HG03045 (cell line): Measurements from ENCODE around the gene ITPR2.
"Not testable (repeated sequence)": the region's sequence is repeated elsewhere in the genome, so short reads cannot be mapped to it uniquely, and the experiment has no call there.

Experiments
- ATAC-seq: cut with Tn5 transposase; IDR thresholded peaks from one replicate; pipeline ENCODE4 v1.9.1; 2021; ENCODE audit warnings: mild to moderate bottlenecking, moderate library complexity; ENCODE audit not compliant: unreplicated experiment

Gene ITPR2

GRCh38 chr12:26791301-26791791 lies 41.6 kb downstream of the ITPR2 start:
- no peak for ATAC-seq

- no peak for ATAC-seq
Measured at GRCh38 chr12:26790645-26790994, 42.4 kb downstream of the ITPR2 start.

- ATAC-seq: no peak
Measured at GRCh38 chr12:26789731-26790644, 43.0 kb downstream of the ITPR2 start.

GRCh38 chr12:26786865-26787514 lies 46.0 kb downstream of the ITPR2 start:
- no peak for ATAC-seq

- ATAC-seq: no peak
Measured at GRCh38 chr12:26786491-26786864, 46.5 kb downstream of the ITPR2 start.

- ATAC-seq: not testable (repeated sequence)
Measured at GRCh38 chr12:26783816-26784379, 49.1 kb downstream of the ITPR2 start.

GRCh38 chr12:26783131-26783526 lies 49.9 kb downstream of the ITPR2 start:
- ATAC-seq: no peak

GRCh38 chr12:26782372-26783130 lies 50.4 kb downstream of the ITPR2 start:
- no peak for ATAC-seq

- ATAC-seq: not testable (repeated sequence)
Measured at GRCh38 chr12:26780656-26781055, 52.3 kb downstream of the ITPR2 start.

GRCh38 chr12:26778173-26778775 lies 54.7 kb downstream of the ITPR2 start:
- not testable (repeated sequence) for ATAC-seq

- ATAC-seq: no peak
Measured at GRCh38 chr12:26777236-26777635, 55.8 kb downstream of the ITPR2 start.

GRCh38 chr12:26775991-26776390 lies 57.0 kb downstream of the ITPR2 start:
- not testable (repeated sequence) for ATAC-seq

- no peak for ATAC-seq
Measured at GRCh38 chr12:26773313-26774104, 59.5 kb downstream of the ITPR2 start.

- no peak for ATAC-seq
Measured at GRCh38 chr12:26771861-26772260, 61.1 kb downstream of the ITPR2 start.

- ATAC-seq: no peak
Measured at GRCh38 chr12:26770239-26771070, 62.5 kb downstream of the ITPR2 start.

GRCh38 chr12:26769611-26770010 lies 63.4 kb downstream of the ITPR2 start:
- no peak for ATAC-seq

- peak; percentile 57 for ATAC-seq
Measured at GRCh38 chr12:26768611-26769603, 64.1 kb downstream of the ITPR2 start.

- ATAC-seq: no peak
Measured at GRCh38 chr12:26767865-26768264, 65.1 kb downstream of the ITPR2 start.
